ENCODE results near the gene BCL11A. TPM values are rescaled to one million over a fixed set of nuclear protein-coding genes. Genes with fewer than 3 reads are reported as not detected.
A peak's percentile ranks its signal among the peaks of the same experiment; 100 is the strongest.

Gene BCL11A
- total and polyA plus RNA-seq, 5 donors = 3.7 to 11.2 (median 8.5) TPM

- 3% methylated on average over 59 of the region's 59 CpGs for whole genome bisulfite sequencing
- ATAC-seq (peak; percentile 90 to 95), DNase-seq (peak; percentile 62 to 85 (median 81))
- no peaks in the 10 kb centered on the region for H3K4me1 ChIP-seq (ENCODE audit: control insufficient read depth, insufficient read depth, low read length)
- intact Hi-C loops (cut with DNase I) = no loop called here
- H3K9me3 ChIP-seq (ENCODE audit: control insufficient read depth, low read length) = no peaks in the 10 kb centered on the region
- H3K27ac ChIP-seq (ENCODE audit: low read length) = no peak overlapping the region
- H3K4me3 ChIP-seq (ENCODE audit: low read length) = peak overlapping the region; percentile 41
- H3K27me3 ChIP-seq (ENCODE audit: control insufficient read depth, insufficient read depth) = no peaks in the 10 kb centered on the region
Observed at GRCh38 chr2:60581433-60582282, 28.2 kb upstream of the BCL11A start.

GRCh38 chr2:60577682-60578283, 24.3 kb upstream of the BCL11A start:
- H3K27me3 ChIP-seq (ENCODE audit: control insufficient read depth, insufficient read depth) = peaks cover 5% of the 10 kb centered on the region
- H3K4me1 ChIP-seq (ENCODE audit: control insufficient read depth, insufficient read depth, low read length) = no peaks in the 10 kb centered on the region
- no peak for DNase-seq
- H3K27ac ChIP-seq (ENCODE audit: low read length) = no peak overlapping the region
- intact Hi-C loops (cut with DNase I) = loop anchor here in 3 of 4 donors (10.0 kb wide), 2 partner anchors 1273 to 1813 kb away; no protein-coding TSS in a partner anchor
- WGBS = 63% methylated on average over 6 of the region's 6 CpGs
- no peak overlapping the region for H3K4me3 ChIP-seq (ENCODE audit: low read length)
- no peaks in the 10 kb centered on the region for H3K9me3 ChIP-seq (ENCODE audit: control insufficient read depth, low read length)
- no peak for ATAC-seq

GRCh38 chr2:60573251-60573650, 19.8 kb upstream of the BCL11A start:
- no peak overlapping the region for H3K4me3 ChIP-seq (ENCODE audit: low read length)
- intact Hi-C loops (cut with DNase I) = loop anchor here in 3 of 4 donors (10.0 kb wide), 2 partner anchors 1268 to 1808 kb away; no protein-coding TSS in a partner anchor
- DNase-seq (no peak), ATAC-seq (no peak)
- peaks cover 10% of the 10 kb centered on the region for H3K27me3 ChIP-seq (ENCODE audit: control insufficient read depth, insufficient read depth)
- H3K9me3 ChIP-seq (ENCODE audit: control insufficient read depth, low read length) = no peaks in the 10 kb centered on the region
- H3K4me1 ChIP-seq (ENCODE audit: control insufficient read depth, insufficient read depth, low read length) = no peaks in the 10 kb centered on the region
- H3K27ac ChIP-seq (ENCODE audit: low read length) = no peak overlapping the region
- 95% methylated on average over 3 of the region's 3 CpGs for WGBS

- no peaks in the 10 kb centered on the region for H3K9me3 ChIP-seq (ENCODE audit: control insufficient read depth, low read length)
- 6% methylated on average over 9 of the region's 9 CpGs for WGBS
- H3K27me3 ChIP-seq (ENCODE audit: control insufficient read depth, insufficient read depth) = peaks cover 19% of the 10 kb centered on the region
- H3K27ac ChIP-seq (ENCODE audit: low read length) = no peak overlapping the region
- DNase-seq (no peak), ATAC-seq (no peak)
- intact Hi-C loops (cut with DNase I) = loop anchor here in 3 of 4 donors (10.0 kb wide), 2 partner anchors 1265 to 1805 kb away; no protein-coding TSS in a partner anchor
- H3K4me1 ChIP-seq (ENCODE audit: control insufficient read depth, insufficient read depth, low read length) = no peaks in the 10 kb centered on the region
- no peak overlapping the region for H3K4me3 ChIP-seq (ENCODE audit: low read length)
Observed at GRCh38 chr2:60570251-60570650, 16.8 kb upstream of the BCL11A start.

- intact Hi-C loops (cut with DNase I) = loop anchor here (10.0 kb wide), 2 partner anchors 1265 to 1805 kb away; no protein-coding TSS in a partner anchor
Observed at GRCh38 chr2:60569680-60570111, 16.2 kb upstream of the BCL11A start.

GRCh38 chr2:60567919-60568768, 14.7 kb upstream of the BCL11A start:
- DNase-seq (no peak), ATAC-seq (no peak)
- H3K27ac ChIP-seq (ENCODE audit: low read length) = no peak overlapping the region
- H3K27me3 ChIP-seq (ENCODE audit: control insufficient read depth, insufficient read depth) = peaks cover 15% of the 10 kb centered on the region
- H3K4me3 ChIP-seq (ENCODE audit: low read length) = no peak overlapping the region
- H3K9me3 ChIP-seq (ENCODE audit: control insufficient read depth, low read length) = no peaks in the 10 kb centered on the region
- intact Hi-C loops (cut with DNase I) = loop anchor here in 1 of 4 donors (10.0 kb wide), 1 partner anchor 1263 kb away; no protein-coding TSS in a partner anchor
- H3K4me1 ChIP-seq (ENCODE audit: control insufficient read depth, insufficient read depth, low read length) = no peaks in the 10 kb centered on the region
- 25% methylated on average over 11 of the region's 11 CpGs for WGBS

More at GRCh38 chr2:60569680-60570111, 16.2 kb upstream of the BCL11A start:
- ATAC-seq (no peak), DNase-seq (no peak)
- Histone ChIP-seq H3K4me1 (ENCODE audit: control insufficient read depth, insufficient read depth, low read length) (no peaks in the 10 kb centered on the region), H3K9me3 (ENCODE audit: control insufficient read depth, low read length) (no peaks in the 10 kb centered on the region), H3K4me3 (ENCODE audit: low read length) (peak overlapping the region; percentile 30), H3K27ac (ENCODE audit: low read length) (no peak overlapping the region), H3K27me3 (ENCODE audit: control insufficient read depth, insufficient read depth) (peaks cover 19% of the 10 kb centered on the region)
- WGBS = 2% methylated on average over 13 of the region's 13 CpGs

- no peak for ATAC-seq
- H3K4me3 ChIP-seq (ENCODE audit: low read length) = no peak overlapping the region
- H3K27ac ChIP-seq (ENCODE audit: low read length) = no peak overlapping the region
- H3K4me1 ChIP-seq (ENCODE audit: control insufficient read depth, insufficient read depth, low read length) = no peaks in the 10 kb centered on the region
- H3K9me3 ChIP-seq (ENCODE audit: control insufficient read depth, low read length) = no peaks in the 10 kb centered on the region
- intact Hi-C loops (cut with DNase I) = loop anchor here in 1 of 4 donors (10.0 kb wide), 1 partner anchor 1262 kb away; no protein-coding TSS in a partner anchor
- DNase-seq = no peak
- H3K27me3 ChIP-seq (ENCODE audit: control insufficient read depth, insufficient read depth) = peaks cover 17% of the 10 kb centered on the region
- 91% methylated on average over 4 of the region's 4 CpGs for WGBS
Observed at GRCh38 chr2:60567096-60567495, 13.6 kb upstream of the BCL11A start.

GRCh38 chr2:60565472-60565871, 12.0 kb upstream of the BCL11A start:
- Histone ChIP-seq H3K4me1 (ENCODE audit: control insufficient read depth, insufficient read depth, low read length) (no peaks in the 10 kb centered on the region), H3K9me3 (ENCODE audit: control insufficient read depth, low read length) (no peaks in the 10 kb centered on the region), H3K27me3 (ENCODE audit: control insufficient read depth, insufficient read depth) (peaks cover 14% of the 10 kb centered on the region), H3K4me3 (ENCODE audit: low read length) (no peak overlapping the region), H3K27ac (ENCODE audit: low read length) (no peak overlapping the region)
- intact Hi-C loops (cut with DNase I) = loop anchor here in 1 of 4 donors (10.0 kb wide), 1 partner anchor 1261 kb away; no protein-coding TSS in a partner anchor
- WGBS = 21% methylated on average over 3 of the region's 3 CpGs
- DNase-seq = peak in 1 of 3 donors; percentile 43
- ATAC-seq = no peak

GRCh38 chr2:60560734-60561644, 7.5 kb upstream of the BCL11A start:
- no peak overlapping the region for H3K27ac ChIP-seq (ENCODE audit: low read length)
- H3K4me1 ChIP-seq (ENCODE audit: control insufficient read depth, insufficient read depth, low read length) = no peaks in the 10 kb centered on the region
- peak; percentile 48 to 56 for ATAC-seq
- DNase-seq = no peak
- intact Hi-C loops (cut with DNase I) = loop anchor here in 2 of 4 donors (5.0 to 10.0 kb wide), 2 partner anchors 1256 to 1259 kb away; no protein-coding TSS in a partner anchor
- H3K9me3 ChIP-seq (ENCODE audit: control insufficient read depth, low read length) = no peaks in the 10 kb centered on the region
- WGBS = 74% methylated on average over 5 of the region's 5 CpGs
- H3K27me3 ChIP-seq (ENCODE audit: control insufficient read depth, insufficient read depth) = peaks cover 3% of the 10 kb centered on the region
- no peak overlapping the region for H3K4me3 ChIP-seq (ENCODE audit: low read length)
